Transverse colon (tissue), 4 donors: Measurements from ENCODE around the gene NRCAM.

Source experiments
- CTCF ChIP-seq, 5 experiments: fragments of 200-600 bp in 3 of 5; fragments of 450-650 bp in 2 of 5; sonication (generic) in 3 of 5; IDR thresholded peaks; 1 replicate in 2 of 5; 2 replicates in 3 of 5; pipeline ENCODE4 v1.5.1; 2016 to 2017; ENCODE audit warnings: antibody characterized with exemption in 5 of 5, inconsistent platforms in 3 of 5, mild to moderate bottlenecking in 2 of 5, moderate library complexity in 1 of 5
- POLR2AphosphoS5 ChIP-seq, 3 donors: sonication (generic); formaldehyde crosslinking; IDR thresholded peaks; one replicate each; pipeline ENCODE4 v1.6.1; 2016; ENCODE audit warnings: antibody characterized with exemption in 3 of 3

- no peak for TF ChIP-seq CTCF (IDR thresholded peaks at IDR 0.05)
- no peak for TF ChIP-seq POLR2AphosphoS5 (IDR thresholded peaks at IDR 0.05)
Observed at GRCh38 chr7:108205311-108205710, 250.9 kb downstream of the NRCAM start.
